Bronchial epithelial cell (primary cell): ENCODE results near the gene PDGFRA. TPM values are rescaled to one million over a fixed set of nuclear protein-coding genes. Genes with fewer than 3 reads are reported as not detected.
A peak's percentile ranks its signal among the peaks of the same experiment; 100 is the strongest.

ENCODE experiments used
- DNase-seq: peaks from one replicate; pipeline ENCODE4 v3.0.0-alpha.2; 2010; ENCODE audit warnings: low read depth
- FAIRE-seq: peaks from 2 replicates; lab custom pipeline; 2011; peaks lifted over from hg19 to GRCh38; lab: Jason Lieb, UNC
- H3K27me3 ChIP-seq: 2 replicates; pipeline ENCODE4 v1.5.1; 2011; ENCODE audit warnings: low read length; ENCODE audit not compliant: control insufficient read depth, insufficient read depth
- H3K36me3 ChIP-seq: 2 replicates; pipeline ENCODE4 v1.5.1; 2011; ENCODE audit warnings: low read length; ENCODE audit not compliant: control insufficient read depth, insufficient read depth
- H3K4me3 ChIP-seq: 2 replicates; pipeline ENCODE4 v1.5.1; 2011; ENCODE audit warnings: mild to moderate bottlenecking, low read depth, low read length, control low read depth
- CTCF ChIP-seq: IDR thresholded peaks from 2 replicates; pipeline ENCODE4 v1.5.1; 2011; ENCODE audit warnings: mild to moderate bottlenecking, moderate library complexity, low read length, control low read depth, inconsistent platforms; ENCODE audit not compliant: insufficient read depth, severe bottlenecking
- total RNA-seq: library from RNA; depleted of rRNA; stranded (reverse); fragments of >200 nt; gene quantifications from 2 replicates; pipeline ENCODE4 v1.2.1, GENCODE V29; 2014

PDGFRA gene
- total RNA-seq, 1 donor from 2014 or later, result 2.1 TPM

GRCh38 chr4:54255881-54256280 is 26.8 kb downstream of the PDGFRA start:
- Histone ChIP-seq H3K36me3 (no peaks in the 10 kb centered on the region), H3K27me3 (no peaks in the 10 kb centered on the region), H3K4me3 (no peak overlapping the region)
- no peak for TF ChIP-seq CTCF
- no peak for FAIRE-seq
- DNase-seq, result peak; percentile 67

GRCh38 chr4:54256491-54257486 is 27.7 kb downstream of the PDGFRA start:
- DNase-seq (no peak), FAIRE-seq (no peak)
- H3K36me3 ChIP-seq, result no peaks in the 10 kb centered on the region
- no peaks in the 10 kb centered on the region for H3K27me3 ChIP-seq
- no peak overlapping the region for H3K4me3 ChIP-seq
- TF ChIP-seq CTCF, result no peak

- TF ChIP-seq CTCF, result no peak
- no peak for FAIRE-seq
- no peak overlapping the region for H3K4me3 ChIP-seq
These were observed 36.3 kb downstream of the PDGFRA start for GRCh38 chr4:54265366-54265765.

GRCh38 chr4:54268151-54268550 is 39.1 kb downstream of the PDGFRA start:
- H3K27me3 ChIP-seq, result no peaks in the 10 kb centered on the region
- peak; percentile 31 for DNase-seq

More at GRCh38 chr4:54265366-54265765, 36.3 kb downstream of the PDGFRA start:
- DNase-seq, result no peak
- Histone ChIP-seq H3K27me3 (no peaks in the 10 kb centered on the region), H3K36me3 (no peaks in the 10 kb centered on the region)

GRCh38 chr4:54271464-54271863 is 42.4 kb downstream of the PDGFRA start:
- no peaks in the 10 kb centered on the region for H3K27me3 ChIP-seq
- no peak overlapping the region for H3K4me3 ChIP-seq
- FAIRE-seq (no peak), DNase-seq (no peak)
- H3K36me3 ChIP-seq, result no peaks in the 10 kb centered on the region
- TF ChIP-seq CTCF, result no peak

More at GRCh38 chr4:54268151-54268550, 39.1 kb downstream of the PDGFRA start:
- no peak for TF ChIP-seq CTCF
- Histone ChIP-seq H3K4me3 (no peak overlapping the region), H3K36me3 (no peaks in the 10 kb centered on the region)
- FAIRE-seq, result no peak
